Transverse colon (tissue), 4 donors: Measurements from ENCODE around the gene PIM3.

Experiments
- CTCF ChIP-seq, 5 experiments: fragments of 200-600 bp in 3 of 5; fragments of 450-650 bp in 2 of 5; sonication (generic) in 3 of 5; IDR thresholded peaks; 1 replicate in 2 of 5; 2 replicates in 3 of 5; pipeline ENCODE4 v1.5.1; 2016 to 2017; ENCODE audit warnings: antibody characterized with exemption in 5 of 5, inconsistent platforms in 3 of 5, mild to moderate bottlenecking in 2 of 5, moderate library complexity in 1 of 5
- EP300 ChIP-seq: sonication (generic); formaldehyde crosslinking; IDR thresholded peaks from one replicate; pipeline ENCODE4 v1.6.1; 2017; ENCODE audit warnings: antibody characterized with exemption, low read depth
- POLR2A ChIP-seq: fragments of 450-650 bp; IDR thresholded peaks from one replicate; pipeline ENCODE4 v1.6.1; 2016; ENCODE audit warnings: antibody characterized with exemption, mild to moderate bottlenecking, moderate library complexity
- POLR2AphosphoS5 ChIP-seq, 3 donors: sonication (generic); formaldehyde crosslinking; IDR thresholded peaks; one replicate each; pipeline ENCODE4 v1.6.1; 2016; ENCODE audit warnings: antibody characterized with exemption in 3 of 3

GRCh38 chr22:49951000-49951677 lies 9.4 kb upstream of the PIM3 start:
- TF ChIP-seq CTCF (IDR thresholded peaks at IDR 0.05) = no peak
- peak; percentile 79 for TF ChIP-seq EP300
- TF ChIP-seq POLR2A = peak; percentile 77
- TF ChIP-seq POLR2AphosphoS5 (IDR thresholded peaks at IDR 0.05) = peak; percentile 66 to 92 (median 86)
